ENCODE results near the gene MBOAT1.

MBOAT1 gene

DNA sequence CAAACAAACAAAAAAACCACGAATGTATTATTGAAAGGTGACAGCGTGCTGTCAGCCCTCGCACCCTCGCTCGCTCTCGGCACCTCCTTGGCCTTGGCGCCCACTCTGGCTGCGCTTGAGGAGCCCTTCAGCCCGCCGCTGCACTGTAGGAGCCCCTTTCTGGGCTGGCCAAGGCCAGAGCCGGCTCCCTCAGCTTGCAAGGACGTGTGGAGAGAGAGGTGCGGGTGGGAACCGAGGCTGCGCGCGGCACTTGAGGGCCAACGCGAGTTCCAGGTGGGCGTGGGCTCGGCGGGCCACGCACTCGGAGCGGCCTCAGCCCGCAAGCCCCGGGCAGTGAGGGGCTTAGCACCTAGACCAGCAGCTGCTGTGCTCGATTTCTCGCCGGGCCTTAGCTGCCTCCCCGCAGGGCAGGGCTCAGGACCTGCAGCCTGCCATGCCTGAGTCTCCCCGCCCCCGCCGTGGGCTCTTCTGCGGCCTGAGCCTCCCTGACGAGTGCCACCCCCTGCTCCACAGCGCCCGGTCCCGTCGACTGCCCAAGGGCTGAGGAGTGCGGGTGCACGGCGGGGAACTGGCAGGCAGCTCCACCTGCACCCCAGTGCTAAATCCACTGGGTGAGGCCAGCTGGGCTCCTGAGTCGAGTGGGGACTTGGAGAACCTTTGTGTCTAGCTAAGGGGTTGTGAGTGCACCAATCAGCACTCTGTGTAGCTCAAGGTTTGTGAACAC, 20.9 kb upstream of the MBOAT1 start:
- DNase-seq, result no peak

DNA sequence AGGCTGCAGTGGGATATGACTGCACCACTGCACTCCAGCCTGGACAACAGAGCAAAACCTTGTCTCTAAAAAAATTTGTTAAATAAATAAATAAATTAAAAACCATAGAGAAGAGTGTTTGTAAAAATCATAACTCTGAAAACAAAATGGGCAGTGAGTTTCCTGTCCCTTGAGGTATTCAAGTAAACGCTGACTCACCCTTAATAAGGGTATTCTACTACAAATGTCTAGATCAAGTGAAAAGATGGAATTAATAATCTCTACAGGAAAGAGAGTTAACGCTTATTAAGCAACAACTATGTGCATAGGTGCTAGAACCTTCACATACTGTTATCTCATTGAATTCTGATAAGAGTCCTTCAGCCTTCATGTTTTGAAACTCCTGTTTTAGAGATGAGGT, 19.9 kb upstream of the MBOAT1 start:
- DNase-seq, result no peak

DNA sequence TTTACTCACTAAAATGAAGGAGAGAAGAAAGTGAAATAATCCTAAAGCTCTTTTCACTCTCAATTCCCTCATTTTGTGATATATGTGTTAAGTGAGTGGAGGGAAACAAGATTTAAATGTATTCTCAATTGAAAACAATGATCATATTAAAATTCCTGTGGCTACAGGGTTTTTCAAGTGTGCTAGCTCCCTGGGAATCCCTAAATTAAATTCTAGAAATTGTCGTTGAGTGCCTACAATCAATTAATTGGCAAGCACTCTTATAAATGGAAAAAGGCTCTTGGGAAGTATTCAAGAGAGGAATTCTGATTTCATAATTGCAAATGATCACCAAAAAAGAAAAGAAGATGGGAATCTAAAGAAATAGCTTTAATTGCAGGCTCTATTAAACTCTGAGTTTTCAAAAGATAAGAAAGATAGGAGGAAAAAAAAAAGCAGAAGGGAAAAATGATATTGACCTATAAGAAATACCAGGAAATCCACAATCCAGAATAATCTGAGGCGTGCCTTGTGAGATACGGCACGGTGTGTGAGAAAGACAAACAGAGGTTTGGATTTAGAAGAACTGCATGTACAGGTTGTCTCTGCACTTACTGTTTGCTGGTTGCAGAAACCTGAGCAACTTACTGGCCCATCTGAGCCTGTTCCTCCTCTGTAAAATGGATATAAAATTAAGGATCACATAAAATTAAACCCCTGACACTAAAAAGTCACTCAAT, 18.3 kb upstream of the MBOAT1 start:
- no peak for DNase-seq

DNA sequence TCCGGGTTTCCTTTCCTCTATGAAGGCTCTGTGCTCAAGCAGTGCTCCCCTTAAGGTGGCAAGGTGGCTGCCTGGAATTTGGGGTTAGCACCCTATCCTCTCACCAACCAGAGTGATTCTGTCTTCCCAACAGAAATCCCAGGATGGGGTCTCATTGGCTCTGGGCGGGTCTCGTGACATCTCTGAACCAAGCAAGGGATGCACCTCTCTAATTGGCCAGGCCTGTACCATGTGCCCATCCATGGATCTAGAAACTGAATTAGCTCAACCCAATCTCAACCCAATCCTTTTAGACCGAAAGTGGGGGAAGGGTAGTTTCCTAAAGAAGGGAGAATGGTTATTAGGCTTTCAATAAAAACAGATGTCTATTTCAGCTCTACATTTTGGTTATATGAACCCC, 17.6 kb upstream of the MBOAT1 start:
- DNase-seq, result no peak

DNA sequence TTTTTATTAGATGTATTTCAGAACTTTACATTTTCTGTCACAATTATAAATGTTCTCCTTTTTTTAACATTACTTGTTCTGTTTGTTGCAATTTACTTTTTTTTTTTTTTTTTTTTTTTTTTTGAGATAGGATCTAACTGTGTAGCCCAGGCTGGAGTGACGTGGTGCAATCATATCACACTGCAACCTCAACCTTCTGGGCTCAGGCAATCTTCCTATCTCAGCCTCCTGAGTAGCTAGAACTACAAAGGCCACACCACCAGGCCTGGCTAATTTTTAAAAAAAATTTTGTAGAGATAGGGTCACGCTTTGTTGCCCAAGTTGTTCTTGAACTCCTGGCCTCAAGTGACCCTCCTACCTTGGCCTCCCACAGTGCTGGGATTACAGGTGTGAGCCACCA, 15.1 kb upstream of the MBOAT1 start:
- no peak for DNase-seq

DNA sequence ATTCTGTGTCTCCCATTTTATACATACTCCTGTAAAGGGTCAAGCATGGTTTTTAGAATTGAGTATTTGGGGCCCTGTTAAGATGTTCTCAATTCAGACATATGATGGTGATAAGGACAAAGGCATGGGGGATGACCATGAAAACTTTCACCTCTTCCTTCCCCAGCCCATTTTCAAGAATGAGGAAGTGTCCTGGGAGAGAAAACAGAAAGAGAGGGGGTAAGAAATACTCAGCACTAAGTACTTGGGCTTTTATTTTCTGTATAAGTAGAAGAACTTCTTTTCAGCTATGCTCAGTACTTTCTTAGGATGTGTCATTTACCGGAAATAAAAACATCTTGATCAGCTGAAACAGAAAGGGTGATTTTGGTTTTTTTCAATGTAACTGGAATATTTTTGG, 10.9 kb upstream of the MBOAT1 start:
- DNase-seq, result no peak

DNA sequence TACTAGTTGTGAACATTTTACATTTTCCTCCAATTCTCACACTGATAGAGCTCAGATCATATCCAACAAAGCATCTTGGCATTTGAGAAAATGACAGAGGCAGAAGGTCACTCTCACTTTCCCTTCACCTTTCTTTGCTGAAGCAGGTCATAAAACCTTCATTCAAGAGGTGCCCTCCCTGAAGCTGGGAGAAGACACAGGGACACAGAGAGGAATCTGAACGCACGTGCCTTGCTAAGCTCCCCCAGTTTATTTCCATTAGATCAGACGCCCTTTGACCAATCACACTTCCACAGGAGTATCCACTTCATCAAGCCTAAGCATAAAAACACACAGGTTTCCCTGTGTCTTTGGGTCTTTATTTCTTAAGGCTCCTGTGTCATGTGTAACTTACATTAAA, 9.2 kb upstream of the MBOAT1 start:
- no peak for DNase-seq

DNA sequence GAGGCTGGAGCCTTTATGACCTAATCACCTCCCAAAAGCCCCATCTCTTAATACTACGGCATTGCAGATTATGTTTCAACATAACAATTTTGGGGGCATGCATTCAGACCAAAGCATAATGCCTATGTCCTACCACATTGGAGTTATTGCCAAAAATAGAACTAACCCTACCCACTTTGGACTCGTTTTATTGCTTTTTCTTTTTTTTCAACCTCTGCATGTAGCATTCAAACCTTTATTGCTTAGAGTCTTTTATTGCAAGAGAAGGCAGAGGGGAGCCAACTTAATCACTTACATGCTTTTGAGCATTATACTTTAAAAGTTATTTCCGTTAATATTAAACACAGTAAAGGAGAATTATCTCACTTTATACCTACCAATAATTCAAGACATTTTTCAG, 8.1 kb upstream of the MBOAT1 start:
- no peak for DNase-seq

DNA sequence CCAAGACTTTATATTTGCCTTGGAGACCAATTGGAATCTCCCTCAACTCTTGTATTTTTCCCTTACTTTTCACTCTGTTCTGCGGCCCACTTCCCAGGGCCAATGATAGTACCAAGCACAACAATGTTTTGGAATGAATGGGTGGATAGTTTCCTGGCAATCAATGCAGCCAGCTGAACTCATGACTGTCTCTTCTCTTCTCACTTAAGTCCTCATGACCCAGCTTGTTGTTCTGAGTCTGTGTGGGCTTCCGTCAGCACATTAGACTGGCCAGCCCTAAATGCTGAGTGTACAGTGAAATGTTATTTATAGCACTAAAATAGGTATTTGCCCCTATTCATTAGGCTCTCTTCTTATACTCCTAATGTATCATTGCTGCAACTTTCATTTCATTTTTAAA, 5.6 kb upstream of the MBOAT1 start:
- no peak for DNase-seq

DNA sequence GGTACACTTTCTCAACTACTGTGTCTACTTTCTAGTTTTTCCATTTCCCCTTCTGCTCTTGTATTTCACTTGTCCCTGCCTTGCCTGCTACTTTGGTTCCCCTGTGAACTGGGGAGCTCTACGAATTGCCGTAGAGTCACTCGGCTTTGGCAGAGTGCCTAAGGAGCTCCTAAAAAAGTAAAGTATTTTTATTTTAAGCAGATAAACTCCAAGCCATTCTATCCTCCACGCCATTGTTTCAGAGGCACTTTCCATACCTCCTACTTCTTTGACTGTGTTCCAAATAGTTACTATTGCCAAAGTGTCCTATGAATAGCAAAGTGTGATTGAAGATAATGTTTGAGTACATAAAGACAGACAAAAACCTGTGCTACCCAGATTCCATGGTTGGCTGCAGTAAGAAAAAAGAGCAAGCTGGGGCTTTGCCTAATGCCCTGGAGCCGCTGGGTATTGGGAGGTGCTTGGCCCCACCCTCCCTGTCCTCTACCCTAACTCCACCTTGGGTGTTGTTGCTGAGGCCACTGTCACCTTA, 5.1 kb upstream of the MBOAT1 start:
- DNase-seq, result no peak

DNA sequence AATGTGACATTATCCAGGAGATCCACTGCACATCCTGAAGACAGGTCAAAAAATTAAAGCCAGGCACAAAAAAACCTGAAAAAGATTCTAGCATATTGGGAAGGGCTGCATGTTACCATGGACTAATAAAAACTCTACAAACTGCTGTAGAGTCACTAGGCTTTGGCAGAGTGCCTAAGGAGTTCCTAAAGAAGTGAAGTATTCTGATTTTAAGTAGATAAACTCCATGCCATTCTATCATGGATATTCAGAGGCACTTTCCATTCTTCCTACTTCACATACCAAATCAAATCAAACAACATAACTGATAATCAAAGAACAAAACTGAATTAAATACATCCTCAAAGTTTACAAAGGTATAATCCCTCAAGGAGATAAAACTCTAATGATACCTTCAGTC, 3.0 kb upstream of the MBOAT1 start:
- no peak for DNase-seq

DNA sequence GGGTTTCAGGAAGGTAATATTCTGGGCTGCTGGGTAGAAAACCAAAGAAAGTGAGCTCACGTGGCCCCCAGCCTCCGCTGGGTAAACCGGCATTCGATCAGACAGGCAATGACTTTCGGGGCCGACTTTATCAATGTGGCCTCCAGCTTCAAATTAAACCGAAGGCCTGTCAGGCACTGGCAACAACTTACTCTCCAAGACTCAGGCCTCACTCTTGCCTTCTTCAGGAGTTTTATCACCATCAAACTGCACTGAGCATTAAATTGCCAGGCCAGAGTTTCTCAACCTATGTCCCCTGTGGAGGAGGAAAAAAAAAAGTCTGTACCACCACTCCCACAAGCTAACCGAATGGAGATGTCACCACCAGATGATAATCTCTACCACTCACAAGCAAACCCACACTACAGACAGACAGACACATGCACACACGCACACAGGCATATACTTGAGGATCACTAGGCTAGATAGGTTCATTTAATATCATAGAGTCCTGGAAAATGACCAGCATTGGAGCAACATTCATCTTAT, 1.1 kb upstream of the MBOAT1 start:
- no peak for DNase-seq

DNA sequence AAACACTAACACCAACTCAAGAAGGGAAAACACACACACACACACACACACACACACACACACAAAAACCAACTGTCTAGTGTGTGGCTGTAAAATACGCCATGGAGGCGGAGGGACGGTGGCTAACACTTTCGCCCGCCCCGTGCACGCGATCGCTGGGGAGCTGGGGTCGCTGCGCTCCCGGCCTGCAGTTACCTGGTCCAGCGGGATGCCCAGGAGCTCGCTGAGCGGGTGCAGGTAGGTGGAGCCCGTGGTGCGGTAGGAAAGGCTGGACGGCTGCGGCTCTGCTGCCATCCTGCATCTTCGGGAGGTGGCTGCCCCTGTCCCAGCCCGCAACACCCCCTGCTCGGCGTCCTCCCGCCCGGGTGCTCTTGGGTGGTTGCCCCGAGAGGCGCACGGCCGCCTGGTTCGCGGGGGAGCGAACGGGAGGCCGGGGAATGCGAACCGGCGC, 303 bp downstream of the MBOAT1 start:
- DNase-seq, result peak; percentile 21

DNA sequence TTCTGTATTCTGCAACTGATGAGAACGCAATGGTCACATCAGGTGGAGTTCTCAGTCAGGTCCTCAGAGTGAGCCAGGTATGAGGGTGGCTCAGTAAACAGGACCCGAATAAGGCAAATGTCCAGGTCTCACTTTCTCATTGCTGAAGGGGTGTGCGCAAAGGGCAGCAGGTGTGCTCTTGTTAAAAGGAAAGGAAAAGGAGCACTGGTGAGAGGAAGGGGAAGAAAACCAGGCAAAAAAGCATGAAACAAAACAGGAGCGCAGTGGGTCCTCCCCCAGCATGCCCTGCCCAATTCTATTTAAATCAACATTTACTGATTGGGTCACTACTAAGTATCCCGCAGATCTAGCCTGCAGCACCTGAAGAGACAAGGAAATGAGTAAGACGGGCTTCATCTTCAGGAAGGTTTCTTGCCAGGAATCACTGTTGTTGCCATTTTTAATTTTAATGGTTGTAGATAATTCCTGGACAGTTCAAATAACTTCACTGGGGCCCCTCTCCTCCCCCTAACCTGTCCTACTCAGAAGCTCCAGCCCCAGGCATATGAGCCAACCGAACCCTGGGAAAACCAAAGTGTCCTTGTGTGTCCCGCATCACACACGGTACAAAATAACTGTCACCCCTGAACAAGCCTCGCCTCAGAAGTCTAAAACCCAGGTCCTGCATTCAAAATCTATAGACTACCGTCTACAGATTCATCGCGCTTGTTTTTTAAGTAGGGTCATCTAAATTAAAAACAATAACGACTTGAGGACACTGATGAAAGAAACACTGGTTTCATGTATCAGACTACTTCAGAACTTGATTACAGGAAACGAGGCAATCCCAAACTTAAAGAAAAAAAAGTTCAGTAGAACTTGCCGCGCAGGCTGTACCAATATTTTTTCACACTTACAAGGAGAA, 980 bp downstream of the MBOAT1 start:
- DNase-seq, result no peak

DNA sequence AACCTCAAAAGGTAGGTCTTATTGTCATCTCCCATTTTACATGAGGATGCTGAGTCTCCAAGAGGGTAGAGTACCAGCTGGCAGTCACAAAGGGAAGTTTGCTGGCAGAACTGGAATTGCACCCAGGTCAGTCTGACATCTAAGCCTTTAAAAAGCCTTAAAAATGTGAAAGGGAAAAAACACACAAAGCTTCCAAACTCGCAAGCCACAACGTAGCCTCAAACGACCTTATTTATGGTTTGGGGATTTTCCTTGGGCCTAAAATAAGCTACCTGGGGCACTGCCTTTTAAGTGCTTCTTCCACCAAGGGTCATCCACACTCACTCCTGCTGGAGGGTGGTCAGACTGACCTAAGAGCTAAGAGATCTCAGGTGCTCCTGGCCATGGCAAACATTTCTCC, 2.1 kb downstream of the MBOAT1 start:
- DNase-seq, result no peak

DNA sequence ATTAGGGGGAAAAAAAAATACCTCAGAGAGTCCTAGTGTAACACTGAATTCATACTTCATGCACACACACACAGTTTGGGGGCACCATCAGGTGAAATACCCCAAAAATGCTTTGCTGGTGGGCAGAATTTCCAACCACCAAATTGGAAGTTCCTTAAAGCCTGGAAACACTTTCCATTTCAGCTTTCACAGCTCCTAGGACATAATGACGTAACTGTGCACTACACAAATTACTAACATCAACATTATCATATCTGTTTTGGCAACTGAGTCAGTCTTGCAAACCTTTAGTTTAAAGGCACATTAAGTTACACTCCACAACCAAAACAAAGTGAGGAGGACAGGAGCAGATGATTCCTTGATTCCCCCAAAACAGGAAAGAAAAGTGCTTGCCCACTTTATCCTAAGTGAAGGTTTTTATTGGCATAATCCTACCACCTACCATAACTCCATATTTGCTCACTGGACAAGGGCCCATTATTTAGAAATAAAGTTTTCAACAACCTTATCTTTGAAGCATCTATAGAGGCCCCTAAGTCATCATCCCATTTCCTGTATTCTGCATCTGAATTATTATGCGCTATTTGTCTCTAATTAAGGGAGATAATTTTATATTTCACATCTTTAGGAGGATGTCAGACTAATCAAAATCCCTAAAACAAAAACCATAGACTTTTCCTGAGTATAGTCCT, 3.4 kb downstream of the MBOAT1 start:
- no peak for DNase-seq

DNA sequence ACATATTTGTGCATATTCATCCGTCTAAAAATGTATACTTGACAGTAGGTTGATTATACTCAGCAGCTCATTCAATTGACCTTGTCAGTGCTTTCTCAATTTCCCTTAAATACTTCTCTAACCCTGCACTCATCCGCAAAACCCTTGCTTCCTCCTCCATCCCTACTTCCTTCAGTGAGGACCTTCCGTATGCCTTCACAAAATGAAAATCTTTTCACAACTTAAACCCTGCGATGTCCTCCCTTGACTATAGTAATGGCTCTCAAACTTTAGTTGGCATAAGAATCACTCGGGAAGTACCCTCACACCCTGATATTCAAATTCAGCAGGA, 5.2 kb downstream of the MBOAT1 start:
- no peak for DNase-seq

DNA sequence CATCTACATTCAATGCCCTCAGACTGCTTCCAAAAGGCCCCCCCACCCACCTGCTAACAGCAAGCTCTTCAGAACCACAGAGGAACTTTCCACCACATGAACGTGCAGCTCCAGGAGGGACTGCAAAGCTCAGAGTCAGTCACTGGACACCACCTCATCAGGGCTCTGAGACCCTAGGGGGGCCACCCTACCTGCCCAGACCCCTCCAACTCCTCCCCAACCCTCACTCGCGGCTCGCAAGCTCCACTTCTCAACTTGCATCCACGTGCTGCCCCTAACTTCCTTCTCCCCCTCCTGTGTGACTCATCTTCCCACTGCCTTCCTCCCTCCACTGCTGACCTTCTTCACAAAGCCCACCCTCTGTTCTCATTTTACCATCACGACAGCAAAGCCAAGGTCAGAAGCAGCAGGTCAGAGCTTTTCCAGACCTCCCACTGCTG, 6.5 kb downstream of the MBOAT1 start:
- no peak for DNase-seq

DNA sequence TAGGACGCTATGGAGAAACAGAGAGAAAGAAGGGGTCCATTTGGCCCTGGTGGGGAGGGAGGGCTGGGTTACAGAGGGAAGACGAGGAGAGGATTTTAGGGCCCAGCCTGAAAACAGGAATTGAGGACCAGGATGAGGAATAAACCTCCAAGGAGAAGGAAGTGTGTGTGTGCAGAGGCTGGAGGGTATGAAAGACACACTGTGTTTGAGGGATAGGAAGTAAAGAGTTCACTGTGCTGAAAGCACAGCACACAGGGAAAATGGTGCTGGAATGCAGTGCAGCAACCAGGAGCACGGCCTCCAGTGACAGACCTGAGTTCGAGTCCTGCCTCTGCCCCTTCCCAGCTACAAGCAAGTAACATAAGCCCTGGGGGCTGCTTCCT, 7.8 kb downstream of the MBOAT1 start:
- DNase-seq, result no peak

DNA sequence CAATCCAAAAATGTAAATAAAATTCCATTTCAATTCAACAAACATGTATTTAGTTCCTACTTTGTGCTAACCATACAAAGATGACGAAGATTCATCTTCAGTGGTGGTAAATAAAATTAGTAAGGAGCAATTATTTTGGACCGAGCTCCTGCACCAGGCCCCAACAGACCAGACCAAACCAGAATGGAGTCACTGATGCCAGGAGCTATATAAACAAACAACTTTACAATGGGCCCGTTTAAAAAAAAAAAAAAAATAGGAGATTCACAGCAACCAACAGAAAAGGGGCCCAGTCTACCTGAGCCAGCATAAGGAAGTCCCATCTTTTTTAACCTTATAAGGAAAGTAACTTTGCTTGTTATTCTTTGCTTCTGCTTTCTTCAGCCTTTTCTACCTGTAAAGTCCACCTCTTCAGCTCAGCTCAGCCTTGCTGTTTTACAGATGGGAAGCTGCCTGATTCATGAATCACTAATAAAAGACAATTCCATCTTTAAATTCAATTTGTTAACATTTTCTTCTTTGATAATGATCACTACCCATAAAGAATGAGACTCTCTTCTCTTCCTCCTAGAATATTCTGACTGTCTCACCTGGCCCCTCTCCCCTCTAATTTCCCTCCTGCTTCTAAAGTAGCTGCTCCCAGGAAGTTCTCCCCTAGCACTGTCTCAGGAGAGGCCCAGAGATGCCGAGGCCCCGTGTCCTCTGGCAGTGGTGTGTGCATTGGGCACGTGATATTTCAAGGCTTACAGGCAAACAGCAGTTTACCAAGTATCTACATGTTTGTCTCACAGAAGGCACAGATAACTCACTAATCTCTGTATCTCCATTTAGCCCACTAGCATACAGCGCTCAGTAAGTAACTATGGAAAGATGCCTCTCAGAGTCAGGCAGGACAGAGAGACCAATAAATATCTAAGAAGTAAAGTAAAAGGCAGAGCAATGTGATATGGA, 8.4 kb downstream of the MBOAT1 start:
- no peak for DNase-seq

DNA sequence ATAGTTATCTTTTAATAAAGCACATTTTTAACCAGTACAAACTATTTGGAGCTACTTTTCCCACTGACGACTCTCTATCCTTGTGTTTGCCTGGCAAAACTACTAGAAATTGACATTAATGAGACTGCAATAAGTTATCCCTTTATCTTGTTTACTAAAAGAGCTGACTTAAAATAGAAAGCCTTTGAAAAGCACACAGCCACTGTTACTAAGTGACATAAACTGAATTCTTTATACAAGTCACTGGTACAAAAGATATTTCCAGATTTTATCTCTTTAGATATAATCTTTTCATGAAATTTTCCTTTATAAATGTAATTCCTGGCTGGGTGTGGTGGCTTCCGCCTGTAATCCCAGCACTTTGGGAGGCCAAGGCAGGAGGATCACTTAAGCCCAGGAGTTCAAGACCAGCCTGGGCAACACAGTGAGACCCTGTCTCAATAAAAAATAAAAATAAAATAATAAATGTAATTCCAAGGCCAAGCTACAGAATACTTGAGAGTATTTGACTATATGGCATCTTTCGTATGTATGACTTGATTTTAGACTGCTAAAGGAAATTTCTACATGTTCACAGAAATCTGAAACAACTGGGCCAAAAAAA, 9.5 kb downstream of the MBOAT1 start:
- no peak for DNase-seq
